HK-2 (cell line): ENCODE data around the gene P2RY8.
"Not testable (repeated sequence)": the region's sequence is repeated elsewhere in the genome, so short reads cannot be mapped to it uniquely, and the experiment has no call there.

Source experiments
- DNase-seq: peaks from one replicate; pipeline ENCODE4 v3.0.0-alpha.2; 2018; ENCODE audit not compliant: unreplicated experiment

The P2RY8 gene

DNA sequence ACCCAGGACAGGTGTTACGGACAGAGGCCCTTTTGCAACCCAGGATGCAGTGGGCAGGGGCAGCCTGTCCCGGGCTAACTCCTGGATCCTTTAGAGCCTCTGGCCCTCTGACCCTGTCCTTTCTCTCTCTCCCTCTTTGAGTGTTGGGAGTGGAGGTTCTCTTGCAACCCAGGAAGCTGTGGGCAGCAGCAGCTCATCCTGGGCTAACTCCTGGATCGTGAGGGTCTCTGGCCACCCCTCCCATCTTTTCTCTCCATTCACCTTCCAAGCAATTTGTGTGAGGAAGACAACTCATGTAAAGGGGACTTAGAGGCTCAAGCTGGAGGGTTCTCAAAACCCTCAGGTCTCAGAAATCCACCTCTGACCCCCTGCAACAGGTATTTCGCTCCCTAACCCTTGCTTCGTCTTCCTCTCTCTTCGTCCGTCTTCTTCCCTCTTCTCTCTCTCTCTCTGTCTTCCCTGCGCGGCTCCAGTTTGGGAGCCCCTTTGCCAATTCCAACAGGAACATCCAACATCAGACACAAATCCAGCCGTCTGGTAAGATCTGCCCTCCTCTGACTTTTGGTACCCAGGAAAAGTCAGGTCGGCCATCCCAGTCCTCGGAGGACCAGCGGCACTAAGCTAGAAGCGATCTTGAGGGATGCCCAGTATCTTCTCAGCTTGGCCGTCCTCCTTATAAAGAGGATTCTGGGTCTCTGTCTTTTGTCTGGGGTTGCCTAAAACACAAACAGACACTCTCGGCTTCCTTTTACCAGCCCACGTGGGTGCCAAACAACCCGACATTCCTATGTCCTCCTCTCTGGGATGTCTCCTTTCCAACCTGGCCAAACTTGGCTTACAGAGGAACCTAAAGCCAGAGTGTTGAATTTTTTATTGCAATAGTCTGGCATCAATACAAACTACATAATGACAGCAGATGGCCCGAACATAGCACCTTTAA is 92.2 kb downstream of the P2RY8 start:
- no peak for DNase-seq

DNA sequence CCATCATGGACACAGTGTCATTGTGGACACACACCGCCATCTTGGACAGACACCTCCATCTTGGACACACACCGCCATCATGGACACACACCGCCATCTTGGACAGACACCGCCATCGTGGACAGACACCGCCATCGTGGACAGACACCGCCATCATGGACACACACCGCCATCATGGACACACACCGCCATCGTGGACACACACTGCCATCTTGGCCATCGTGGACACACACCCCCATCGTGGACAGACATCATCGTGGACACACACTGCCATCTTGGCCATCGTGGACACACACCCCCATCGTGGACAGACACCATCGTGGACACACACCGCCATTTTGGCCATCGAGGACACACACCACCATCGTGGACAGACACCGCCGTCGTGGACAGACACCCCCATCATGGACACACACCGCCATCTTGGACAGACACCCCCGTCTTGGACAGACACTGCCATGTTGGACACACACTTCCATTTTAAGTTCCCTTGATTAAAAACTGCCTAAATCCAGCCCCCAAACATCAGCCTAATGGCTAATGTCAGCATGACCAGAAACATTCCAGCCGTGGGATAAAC is 93.4 kb downstream of the P2RY8 start:
- DNase-seq: no peak

DNA sequence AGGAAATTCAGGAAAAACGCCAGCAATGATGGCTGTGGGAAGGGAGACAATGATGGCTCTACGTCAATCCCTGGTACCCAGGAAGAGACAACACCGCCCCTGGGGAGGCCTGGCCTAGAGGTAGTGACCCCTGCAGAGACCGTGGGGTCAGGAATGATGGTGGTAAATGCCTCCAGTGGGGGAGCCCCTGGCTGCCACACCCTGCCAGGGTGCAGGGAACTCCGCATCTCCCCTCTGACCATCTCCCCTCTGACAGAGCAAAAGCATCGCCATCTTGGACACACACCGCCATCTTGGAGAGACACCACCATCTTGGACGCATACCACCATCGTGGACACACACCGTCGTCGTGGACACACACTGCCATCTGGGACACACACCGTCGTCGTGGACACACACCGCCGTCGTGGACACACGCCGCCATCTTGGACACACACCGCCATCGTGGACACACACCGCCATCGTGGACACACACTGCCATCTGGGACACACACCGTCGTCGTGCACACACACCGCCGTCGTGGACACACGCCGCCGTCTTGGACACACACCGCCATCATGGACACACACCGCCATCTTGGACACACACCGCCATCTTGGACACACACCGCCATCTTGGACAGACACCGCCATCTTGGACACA is 94.1 kb downstream of the P2RY8 start:
- no peak for DNase-seq

DNA sequence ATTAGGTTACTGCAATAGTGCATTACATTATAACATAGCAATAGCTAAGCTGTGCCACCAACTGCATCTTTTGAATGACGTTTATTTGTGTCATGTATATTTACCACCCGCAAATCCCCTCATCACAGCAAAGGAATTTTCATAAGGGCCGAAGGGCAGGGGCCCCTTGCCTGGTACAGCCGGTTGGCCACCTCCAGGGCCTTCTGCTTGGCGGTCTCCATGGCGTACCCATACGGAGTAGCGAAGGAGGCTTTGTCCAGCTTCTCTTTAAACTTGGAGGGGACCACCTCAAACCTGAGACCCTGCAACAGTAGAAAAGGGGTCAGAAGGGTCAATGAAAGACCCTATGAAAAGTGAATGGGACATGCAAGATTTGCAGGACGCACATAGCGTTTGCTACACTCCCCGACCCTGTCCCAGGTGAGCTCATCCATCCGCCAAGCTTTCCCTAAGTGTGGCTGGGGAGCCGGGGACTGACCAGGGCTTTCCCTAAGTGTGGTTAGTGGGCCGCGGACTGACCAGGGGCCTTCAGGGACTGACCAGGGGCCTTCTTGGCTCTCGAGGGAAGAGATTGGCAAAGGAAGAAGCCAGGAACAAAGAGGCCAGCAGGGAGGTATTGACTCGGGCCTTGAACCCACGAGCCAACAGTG is 94.8 kb downstream of the P2RY8 start:
- no peak for DNase-seq

DNA sequence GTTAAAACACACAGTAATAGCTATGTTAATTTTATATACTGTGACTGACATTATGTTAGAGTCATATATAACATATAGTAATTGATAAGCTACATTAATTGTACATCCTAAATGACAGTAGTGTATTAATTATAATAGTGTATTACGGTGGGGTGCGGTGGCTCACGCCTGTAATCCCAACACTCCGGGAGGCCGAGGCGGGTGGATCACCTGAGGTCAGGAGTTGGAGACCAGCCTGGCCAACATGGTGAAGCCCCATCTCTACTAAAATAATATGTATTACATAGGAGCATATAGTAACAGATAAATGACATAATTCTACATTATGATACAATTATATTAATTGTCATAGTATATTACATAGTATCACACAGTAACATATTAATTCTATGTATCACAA is 96.5 kb downstream of the P2RY8 start:
- DNase-seq: no peak

DNA sequence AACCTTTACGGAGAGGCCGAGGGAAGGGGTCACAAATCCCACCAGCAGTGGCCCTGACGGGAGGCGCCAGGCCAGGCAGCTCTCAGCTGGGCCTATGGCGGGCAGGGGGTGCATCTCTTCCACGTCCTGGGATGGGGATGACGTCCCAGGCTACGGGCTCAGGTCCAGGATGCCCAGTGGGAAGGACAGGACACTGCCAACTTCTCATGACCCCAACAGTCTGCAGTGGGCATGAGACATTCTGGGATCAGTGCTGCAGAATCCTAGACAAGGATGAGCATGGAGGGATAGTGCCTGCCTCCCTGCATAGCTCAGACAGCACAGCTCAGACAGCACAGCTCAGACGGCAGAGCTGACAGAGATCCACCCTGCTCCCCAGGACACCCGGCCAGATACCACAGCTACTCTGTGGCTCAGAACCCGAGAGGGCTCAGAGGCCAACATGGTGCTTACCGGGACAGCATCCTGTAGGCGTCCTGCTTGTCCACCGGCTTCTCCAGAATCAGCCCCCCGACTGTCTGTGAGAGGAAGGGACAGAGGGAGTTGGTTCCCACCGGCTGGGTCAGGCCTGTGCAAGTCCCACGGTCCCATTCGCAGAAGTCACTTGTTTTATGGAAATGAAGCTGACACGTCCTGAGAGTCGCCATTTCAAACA is 101.6 kb downstream of the P2RY8 start:
- DNase-seq: no peak

DNA sequence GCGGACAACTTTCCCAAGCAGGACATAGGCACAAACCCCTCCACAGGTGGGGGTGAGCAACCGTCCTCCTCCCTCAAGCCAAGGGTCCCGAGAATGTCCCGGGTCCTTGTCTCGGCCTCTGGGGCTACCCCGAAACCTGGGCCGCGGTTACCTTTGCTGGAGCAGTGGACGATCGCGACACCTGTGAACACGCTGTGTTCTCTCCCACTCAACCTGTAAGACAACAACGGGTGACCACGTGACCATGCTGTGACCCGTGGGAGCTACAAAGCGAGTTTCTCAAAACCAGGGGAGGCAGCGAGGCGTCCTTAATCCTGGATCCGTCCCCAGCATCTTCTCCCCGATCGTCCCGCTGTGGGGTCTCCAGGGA is 102.1 kb downstream of the P2RY8 start:
- DNase-seq: no peak

DNA sequence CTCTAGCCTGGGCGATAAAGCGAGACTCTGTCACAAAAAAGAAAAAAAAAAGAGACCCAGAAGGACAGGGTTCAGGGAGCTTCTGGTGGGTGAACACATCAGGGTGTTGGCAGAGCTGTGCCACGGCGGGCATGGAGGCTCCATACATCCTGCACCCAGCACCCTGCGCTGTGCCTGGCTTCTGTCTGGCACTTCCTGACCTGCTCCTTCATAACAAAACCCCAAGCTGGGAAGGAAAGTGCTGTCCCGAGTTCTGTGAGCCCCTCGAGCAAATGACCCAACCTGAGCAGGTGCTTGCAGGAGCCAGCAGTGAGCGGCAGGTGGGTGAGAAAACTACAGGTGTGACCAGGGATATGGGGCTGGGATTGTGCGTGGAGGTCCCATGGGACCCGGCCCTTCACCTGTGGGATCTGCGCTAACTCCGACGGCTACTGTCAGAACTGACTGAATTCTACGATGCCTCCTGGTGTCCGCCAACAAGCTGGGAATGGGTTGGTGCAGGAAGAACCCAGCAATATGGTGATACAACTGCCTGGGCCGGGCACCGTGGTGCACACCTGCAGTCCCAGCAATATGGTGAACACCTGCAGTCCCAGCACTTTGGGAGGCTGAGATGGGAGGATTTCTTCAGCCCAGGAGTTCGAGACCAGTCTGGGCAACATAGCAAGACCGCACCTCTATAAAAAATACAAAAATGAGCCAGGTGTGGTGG is 103.2 kb downstream of the P2RY8 start:
- DNase-seq: no peak

DNA sequence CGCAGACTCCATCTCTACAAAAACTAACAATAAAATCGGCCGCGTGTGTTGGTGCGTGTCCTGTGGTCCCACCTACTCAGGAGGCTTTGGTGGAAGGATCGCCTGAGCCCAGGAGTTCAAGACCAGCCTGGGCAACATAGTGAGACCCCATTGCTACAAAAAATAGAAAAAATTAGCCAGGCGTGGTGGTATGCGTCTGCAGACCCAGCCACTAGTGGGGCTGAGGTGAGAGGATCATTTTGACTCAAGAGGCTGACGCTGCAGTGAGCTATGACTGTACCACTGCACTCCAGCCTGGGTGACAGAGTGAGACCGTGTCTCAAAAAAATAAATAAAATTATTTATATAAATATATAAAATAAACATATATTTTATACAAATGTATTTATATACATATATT is 106.5 kb downstream of the P2RY8 start:
- DNase-seq: no peak

DNA sequence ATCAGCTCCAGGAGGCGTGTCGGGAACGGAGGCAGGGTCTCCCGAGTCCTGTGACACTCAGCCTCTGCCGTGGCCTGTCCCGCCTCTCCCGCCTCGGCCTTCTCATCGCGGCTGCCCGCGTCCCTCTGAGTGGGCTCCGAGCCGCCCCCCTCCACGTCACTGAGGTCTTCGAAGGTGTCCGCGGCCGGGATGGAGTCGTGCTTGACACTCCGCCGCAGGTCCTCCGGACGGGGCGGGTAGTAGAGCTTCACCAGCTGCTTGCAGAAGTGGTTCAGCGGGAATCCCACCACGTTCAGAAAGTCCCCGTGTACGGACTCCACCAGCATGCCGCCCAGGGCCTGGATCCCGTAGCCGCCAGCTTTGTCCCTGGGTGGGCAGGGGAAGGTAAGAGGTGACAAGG is 109.2 kb downstream of the P2RY8 start:
- DNase-seq: no peak

DNA sequence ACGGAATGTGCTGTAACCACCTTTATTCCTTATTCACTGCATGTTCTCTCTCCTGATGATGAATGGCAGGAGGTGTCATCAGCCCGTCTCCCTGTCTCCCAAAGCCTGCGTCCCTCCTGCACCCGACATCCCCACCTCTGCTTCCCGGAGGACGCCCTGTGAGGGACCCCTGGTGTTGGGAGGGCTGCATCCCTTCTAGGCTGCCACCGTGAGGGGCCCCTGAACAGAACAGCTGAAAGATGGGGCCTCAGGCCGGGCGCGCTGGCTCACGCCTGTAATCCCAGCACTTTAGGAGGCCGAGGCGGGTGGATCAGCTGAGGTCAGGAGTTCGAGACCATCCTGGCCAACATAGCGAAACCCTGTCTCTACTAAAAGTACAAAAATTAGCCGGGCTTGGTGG is 110.7 kb downstream of the P2RY8 start:
- DNase-seq: not testable (repeated sequence)

DNA sequence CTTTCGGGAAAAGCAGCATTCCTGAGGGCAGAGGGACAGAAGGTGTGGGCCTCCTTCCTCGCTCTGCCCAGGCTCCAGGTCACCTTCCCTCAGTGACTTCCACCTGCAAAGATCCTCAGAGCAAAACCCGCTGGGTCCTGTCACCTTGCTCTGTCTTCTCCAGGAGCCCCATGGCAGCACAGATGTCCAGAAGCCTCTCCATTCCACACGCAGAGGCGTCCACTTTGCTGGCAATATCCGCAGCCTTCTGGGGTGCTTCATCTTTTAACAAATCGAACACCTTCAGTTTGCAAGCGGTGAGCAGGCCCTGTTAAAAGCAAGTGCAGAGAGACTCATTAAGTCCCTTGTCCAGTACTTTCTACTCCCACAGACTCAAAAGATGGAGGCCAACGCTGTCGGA is 111.6 kb downstream of the P2RY8 start:
- DNase-seq: no peak

DNA sequence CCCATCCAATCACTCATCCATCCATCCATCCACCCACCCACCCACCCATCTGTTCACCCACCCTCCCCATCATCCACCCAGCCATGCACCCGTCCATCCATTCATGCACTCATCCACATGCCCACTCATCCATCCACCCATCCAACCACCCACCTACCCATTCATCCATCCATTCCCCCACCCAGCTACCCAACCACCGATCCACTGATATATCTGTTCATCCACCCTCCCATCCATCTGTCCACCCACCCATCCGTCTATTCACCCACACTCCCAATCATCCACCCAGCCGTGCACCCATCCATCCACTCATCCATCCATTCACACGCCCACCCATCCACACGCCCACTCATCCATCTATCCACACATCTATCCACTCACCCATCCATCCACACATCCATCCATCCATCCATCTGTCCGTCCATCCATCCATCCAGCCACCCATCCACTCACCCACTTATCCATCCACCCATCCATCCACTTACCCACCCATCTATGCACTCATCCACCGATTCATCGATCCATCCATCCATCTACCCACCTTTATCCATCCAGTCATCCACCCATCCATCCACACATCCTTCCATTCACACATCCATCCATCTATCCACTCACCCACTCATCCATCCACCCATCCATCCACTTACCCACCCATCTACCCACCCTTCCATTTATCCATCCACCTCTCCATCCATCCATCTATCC is 112.7 kb downstream of the P2RY8 start:
- no peak for DNase-seq

DNA sequence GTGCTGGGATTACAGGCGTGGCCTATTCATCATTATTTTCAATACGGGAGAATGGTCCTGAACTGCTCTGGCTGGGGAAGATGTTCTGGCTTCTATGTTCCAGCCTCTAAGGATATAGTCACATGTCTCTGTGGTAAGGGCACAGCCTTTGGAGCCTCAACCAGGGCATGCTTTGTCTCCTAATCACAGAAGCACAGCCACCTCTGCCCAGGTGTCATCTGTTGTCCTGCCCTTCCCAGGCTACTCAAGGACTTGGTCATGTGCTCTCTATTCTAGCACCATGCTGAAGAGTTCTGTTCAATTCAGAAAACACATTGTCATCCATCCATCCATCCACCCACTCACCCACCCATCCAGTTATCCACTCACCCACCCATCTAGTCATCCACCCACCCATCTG is 113.8 kb downstream of the P2RY8 start:
- DNase-seq: no peak

DNA sequence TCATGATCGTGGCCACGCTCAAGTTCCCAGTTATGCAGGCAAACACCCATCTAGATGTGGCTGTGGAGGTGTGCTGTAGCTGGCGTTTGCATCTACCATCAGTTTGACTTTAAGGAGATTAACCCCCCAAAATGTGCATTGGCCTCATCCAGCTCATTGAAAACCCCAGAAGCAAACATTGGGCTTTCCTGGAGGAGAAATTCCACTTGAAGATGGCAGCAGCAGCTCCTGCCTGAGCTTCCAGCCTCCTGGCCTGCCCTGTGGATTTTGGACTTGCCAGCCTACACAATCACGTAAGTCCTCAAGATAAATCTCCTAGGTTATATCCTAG is 114.9 kb downstream of the P2RY8 start:
- DNase-seq: no peak

DNA sequence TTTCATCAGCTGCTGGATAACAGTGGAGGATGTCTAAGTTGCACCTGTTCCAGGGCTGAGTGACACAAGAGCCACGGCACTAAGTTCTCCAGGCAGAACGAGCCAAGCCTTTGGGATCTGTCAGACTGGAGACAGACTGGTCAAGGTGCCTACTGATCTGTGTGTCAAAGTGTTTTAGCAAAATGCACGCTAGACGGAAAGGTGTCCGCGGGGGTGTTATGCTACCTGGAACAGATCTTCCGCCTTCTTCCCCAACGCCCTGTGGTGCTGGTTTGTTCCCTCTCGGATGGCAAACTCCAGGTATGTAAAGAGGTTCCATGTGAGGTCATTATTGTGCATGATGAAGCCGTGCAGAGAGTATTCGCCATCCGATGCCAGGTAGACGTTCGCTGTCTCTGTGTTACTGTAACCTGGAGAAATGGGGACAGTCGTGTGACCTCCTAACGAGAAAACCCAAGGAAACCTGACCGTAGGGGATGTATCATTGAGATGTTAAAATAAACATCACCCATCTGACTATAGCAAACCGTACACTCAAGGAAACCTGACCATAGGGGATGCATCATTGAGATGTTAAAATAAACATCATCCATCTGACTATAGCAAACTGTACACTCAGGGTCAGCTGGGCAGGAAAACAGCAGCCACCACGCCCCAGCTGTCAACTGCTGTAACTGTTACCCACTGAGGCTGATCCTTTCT is 115.4 kb downstream of the P2RY8 start:
- DNase-seq: no peak

DNA sequence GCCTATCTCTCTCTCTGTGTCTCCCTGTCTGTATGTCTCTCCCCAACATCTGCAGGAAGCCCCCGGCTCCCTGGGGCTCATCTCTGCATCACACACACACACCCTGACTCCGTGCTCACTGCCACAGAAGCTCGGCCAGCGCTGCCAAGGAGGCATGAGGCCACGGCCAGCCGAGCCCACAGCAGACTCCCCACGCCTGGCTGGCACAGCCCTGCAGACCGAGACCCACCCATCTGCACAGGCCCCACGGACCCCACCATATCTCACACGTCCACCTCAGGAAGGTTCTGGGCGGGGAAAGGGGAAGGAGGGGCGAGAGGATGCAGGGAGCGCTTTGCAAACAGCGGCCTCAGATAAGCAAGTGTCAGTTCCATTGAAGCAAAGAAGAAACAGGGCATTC is 116.6 kb downstream of the P2RY8 start:
- no peak for DNase-seq

DNA sequence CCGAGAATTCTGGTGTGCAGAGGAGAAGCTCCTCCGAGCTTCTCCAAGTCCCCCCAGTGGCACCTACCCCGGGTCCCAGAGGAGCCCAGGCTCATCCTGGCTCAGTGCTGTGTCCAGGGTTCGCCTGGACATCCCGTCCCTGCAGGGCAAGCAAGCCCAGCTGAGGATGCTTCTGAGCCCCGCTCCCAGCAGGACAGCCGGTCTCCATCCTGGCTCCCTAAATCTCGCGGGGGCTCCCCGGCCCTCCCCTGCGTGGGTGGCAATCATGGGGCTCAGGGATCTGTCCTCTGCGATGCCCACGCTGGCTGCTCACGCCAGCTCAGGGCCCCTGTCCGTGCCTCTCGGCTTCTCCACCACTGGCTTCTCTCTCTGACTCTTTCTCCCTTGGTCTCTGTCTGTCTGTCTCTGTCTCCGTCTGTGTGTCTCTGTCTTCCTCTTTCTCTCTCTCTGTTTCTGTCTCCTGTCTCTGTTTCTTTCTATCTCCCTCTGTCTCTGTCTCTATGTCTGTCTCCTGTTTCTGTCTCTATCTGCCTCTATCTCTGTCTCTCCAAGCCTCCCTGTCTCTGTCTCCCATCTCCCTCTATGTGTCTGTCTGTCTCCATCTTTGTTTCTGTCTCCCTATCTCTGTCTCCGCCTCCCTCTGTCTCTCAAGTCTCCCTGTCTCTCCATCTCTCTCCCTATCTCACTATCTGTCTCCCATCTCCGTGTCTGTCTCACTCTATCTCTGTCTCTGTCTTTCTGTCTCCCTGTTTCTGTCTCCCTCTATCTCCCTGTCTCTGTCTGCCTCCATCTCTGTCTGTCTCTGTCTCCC is 117.2 kb downstream of the P2RY8 start:
- DNase-seq: no peak

DNA sequence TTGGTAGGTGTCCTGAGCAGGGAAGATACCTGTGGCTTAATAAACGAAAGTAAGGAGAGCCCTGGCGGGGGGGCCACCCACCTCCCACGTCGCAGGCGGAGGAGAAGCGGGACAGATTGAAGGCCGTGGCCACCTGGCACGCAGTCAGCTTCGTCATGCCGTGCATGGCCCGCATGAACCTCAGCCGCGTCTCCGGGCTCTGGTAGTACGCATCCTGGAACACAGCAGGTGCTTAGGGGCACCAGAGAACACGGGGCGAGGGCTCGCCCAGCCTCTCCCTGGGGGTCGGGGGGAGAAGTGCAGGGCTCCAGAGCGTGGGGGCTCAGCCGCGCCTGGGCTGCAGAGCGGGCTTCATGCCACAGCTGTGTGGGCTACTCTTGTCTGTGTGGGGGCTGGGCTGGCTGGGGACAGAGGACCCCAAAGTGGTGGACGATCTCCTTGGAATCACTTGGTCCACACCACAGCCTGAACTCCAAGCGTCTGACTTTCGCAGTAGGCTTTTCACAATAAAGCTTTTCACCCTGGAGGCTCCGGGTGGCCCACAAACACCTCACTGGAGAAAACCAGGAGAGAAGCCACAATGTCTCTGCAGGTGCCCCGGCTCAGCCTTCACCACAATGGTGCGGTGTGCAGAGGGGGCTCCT is 118.0 kb downstream of the P2RY8 start:
- DNase-seq: no peak
